ENCODE measurements around the gene KBTBD7. TPM values are rescaled to one million over a fixed set of nuclear protein-coding genes. Genes with fewer than 3 reads are reported as not detected.

KBTBD7 gene
- total and polyA plus RNA-seq, 2 donors (not counting 3 experiments of a cell fraction or from before 2014, with no cell fraction given) = 2.1 to 4.4 TPM

GRCh38 chr13:41220401-41220800 lies 26.0 kb upstream of the KBTBD7 start:
- no peaks in the 10 kb centered on the region for H3K9me1 ChIP-seq (replicated peaks; ENCODE audit: control insufficient read depth, extremely low read depth, insufficient read depth, low read length)
- no peak overlapping the region for H3K4me3 ChIP-seq (replicated peaks in 1 of 3; ENCODE audit: insufficient read depth in 1 of 3, low read depth in 1 of 3, low read length in 3 of 3)
- DNase-seq (ENCODE audit: low read depth, low spot score) (no peak), FAIRE-seq (no peak)
- H2AFZ ChIP-seq (ENCODE audit: low read depth, low read length) = no peak overlapping the region
- no peaks in the 10 kb centered on the region for H3K79me2 ChIP-seq (ENCODE audit: control insufficient read depth, insufficient read depth, low read length)
- peaks cover 0 to 3% of the 10 kb centered on the region in 2 experiments for H3K36me3 ChIP-seq (ENCODE audit: control insufficient read depth in 2 of 2, extremely low read depth in 1 of 2, insufficient read depth in 2 of 2, low read length in 2 of 2)
- H3K27ac ChIP-seq (ENCODE audit: insufficient read depth, low read depth, low read length) = no peak overlapping the region
- H3K9ac ChIP-seq (replicated peaks; ENCODE audit: extremely low read depth, insufficient read depth, low read length) = no peak overlapping the region
- H3K4me2 ChIP-seq (ENCODE audit: insufficient read depth, low read length) = no peak overlapping the region
- BruUV-seq (replicated peaks) = no TSS peak
- CTCF ChIA-PET = interaction anchor here (1.1 to 2.2 kb wide), 6 partner anchors 22 to 166 kb away, joined by 3 to 12 read pairs (median 4); no protein-coding TSS in a partner anchor
- intact Hi-C loops (cut with micrococcal nuclease) = no loop called here
- H3K4me1 ChIP-seq (ENCODE audit: control insufficient read depth, extremely low read depth, insufficient read depth, low read length) = peaks cover 8% of the 10 kb centered on the region
- no peak for TF ChIP-seq FOS (IDR thresholded peaks at IDR 0.05; ENCODE audit: borderline replicate concordance, insufficient read depth, low read length)
- no peak for TF ChIP-seq POLR2A (IDR thresholded peaks at IDR 0.05; ENCODE audit: low read depth, low read length)
- TF ChIP-seq MAX (IDR thresholded peaks at IDR 0.05; ENCODE audit: insufficient read depth, insufficient read length) = no peak
- TF ChIP-seq EZH2 (IDR thresholded peaks at IDR 0.05; ENCODE audit: borderline replicate concordance, low read depth, low read length, severe bottlenecking) = no peak
- no peak for TF ChIP-seq POLR2AphosphoS5 (IDR thresholded peaks at IDR 0.05; ENCODE audit: insufficient read depth, low read depth, low read length)
- TF ChIP-seq CTCF (IDR thresholded peaks at IDR 0.05; ENCODE audit: extremely low read depth in 1 of 2, insufficient read depth in 1 of 2, low read depth in 1 of 2, low read length in 2 of 2) = no peak
- no peak for TF ChIP-seq GATA2 (IDR thresholded peaks at IDR 0.05; ENCODE audit: insufficient read depth, insufficient read length, low read depth, low read length)
- no peak for TF ChIP-seq MYC (IDR thresholded peaks at IDR 0.05; ENCODE audit: low read depth, low read length)
- no peak for TF ChIP-seq JUN (IDR thresholded peaks at IDR 0.05; ENCODE audit: borderline replicate concordance, insufficient read depth, insufficient read length, low read depth)
- no peaks in the 10 kb centered on the region for H3K27me3 ChIP-seq (ENCODE audit: control insufficient read depth in 2 of 2, insufficient read depth in 2 of 2, low read length in 2 of 2)
- H4K20me1 ChIP-seq (replicated peaks; ENCODE audit: control insufficient read depth, extremely low read depth, insufficient read depth, low read length) = no peaks in the 10 kb centered on the region
- POLR2A ChIA-PET = no interaction called here
- H3K9me3 ChIP-seq (replicated peaks; ENCODE audit: control insufficient read depth, insufficient read depth, low read length) = no peaks in the 10 kb centered on the region
- dilution Hi-C loops (cut with MboI; ENCODE audit: extremely low pct_ligation_motif_present, low sequenced_read_pairs) = no loop called here

Data from endothelial cell of umbilical vein (primary cell).